ENCODE data around the gene TEX51.

TEX51 gene
- 0 reads per million in 3 experiments for total RNA-seq

DNA sequence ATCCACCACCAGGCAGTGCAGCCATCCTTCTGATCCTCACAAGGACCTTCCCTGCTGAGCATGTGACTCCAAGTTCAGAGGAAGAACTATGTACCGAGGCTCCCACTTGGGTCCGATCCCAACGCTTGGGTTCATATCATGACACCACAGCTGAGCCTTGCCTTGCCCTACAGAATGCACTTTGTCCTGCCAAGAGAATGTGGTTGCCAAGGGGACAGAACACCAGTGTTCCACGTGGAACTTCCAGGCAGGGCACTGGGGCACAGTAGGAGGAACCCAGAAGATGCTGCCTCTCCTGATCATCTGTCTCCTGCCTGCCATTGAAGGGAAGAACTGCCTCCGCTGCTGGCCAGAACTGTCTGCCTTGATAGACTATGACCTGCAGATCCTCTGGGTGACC lies at the start of gene TEX51:
TSS of gene TEX51 (plus strand) at position 255 of the 400 bp plus-strand sequence. CDS start at position 284, 29 bp downstream.
- DNase-seq, result no peak

GRCh38 chr2:126849054-126849453 lies 49.6 kb upstream of the TEX51 start:
- no peak for DNase-seq

- DNase-seq, result no peak
Observed at GRCh38 chr2:126849486-126849885, 49.2 kb upstream of the TEX51 start.

- no peak for DNase-seq
Observed at GRCh38 chr2:126849991-126850535, 48.6 kb upstream of the TEX51 start.

- DNase-seq, result no peak
Observed at GRCh38 chr2:126850940-126851339, 47.8 kb upstream of the TEX51 start.

DNA sequence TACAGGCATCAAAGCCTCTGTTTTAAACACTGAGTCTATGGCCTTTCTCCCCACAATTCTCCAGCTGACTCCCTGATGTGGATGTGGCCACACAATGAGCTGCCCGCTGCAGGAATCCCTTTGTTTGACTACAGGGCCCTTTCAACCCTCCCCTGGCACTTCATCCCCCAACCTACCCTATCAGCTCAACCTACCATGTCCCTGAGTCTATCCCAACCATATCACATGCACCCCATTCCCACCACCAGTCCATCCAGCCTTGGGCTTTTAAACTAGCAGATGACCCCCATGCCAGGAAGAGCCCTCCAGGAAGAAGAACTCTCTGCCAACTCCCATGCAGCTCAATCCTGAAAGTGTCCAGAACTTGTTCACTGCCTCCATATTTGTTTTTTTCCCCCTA lies 46.9 kb upstream of the TEX51 start:
- DNase-seq, result no peak

DNA sequence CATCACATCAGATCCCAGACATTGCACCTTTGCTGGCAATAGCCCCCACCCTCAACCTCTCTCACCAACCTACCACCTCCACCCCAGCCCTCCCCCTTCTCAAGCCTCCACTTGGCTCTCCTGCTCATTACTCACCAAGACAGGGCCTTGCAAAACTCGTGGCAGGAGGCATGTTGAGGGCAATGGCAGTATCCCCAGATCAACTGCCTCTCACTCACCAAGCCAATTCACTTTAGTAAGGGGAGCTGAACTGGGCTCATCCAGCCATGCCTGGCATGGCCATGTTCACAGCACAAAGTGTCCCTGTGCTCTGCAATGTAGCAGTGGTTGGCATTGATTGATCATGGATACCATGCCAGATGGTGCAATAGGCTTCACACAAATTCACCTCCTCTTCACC lies 46.3 kb upstream of the TEX51 start:
- DNase-seq, result no peak

- DNase-seq, result no peak
Observed at GRCh38 chr2:126855606-126856005, 43.1 kb upstream of the TEX51 start.

DNA sequence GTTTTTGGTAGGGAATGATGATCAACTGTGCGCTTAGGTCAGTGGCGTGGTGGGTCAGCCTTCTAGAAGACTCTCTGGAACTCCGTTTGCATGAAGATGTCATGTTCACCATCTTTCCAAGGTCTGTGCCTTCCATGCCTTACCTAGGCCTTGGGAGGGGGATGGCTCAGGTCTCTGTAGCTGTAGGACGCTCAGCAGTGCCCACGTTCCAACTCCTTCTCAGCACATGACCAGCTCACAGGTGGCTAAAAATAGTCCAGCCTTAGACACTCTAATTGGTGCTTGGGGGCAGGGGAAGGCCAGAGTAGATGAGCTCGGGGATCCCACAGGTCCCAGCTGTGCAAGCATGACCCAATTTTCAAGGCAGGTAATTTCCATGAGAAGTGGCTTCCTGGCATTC lies 42.3 kb upstream of the TEX51 start:
- no peak for DNase-seq

GRCh38 chr2:126857502-126857901 lies 41.2 kb upstream of the TEX51 start:
- no peak for DNase-seq

- DNase-seq, result no peak
Observed at GRCh38 chr2:126858013-126858412, 40.7 kb upstream of the TEX51 start.

DNA sequence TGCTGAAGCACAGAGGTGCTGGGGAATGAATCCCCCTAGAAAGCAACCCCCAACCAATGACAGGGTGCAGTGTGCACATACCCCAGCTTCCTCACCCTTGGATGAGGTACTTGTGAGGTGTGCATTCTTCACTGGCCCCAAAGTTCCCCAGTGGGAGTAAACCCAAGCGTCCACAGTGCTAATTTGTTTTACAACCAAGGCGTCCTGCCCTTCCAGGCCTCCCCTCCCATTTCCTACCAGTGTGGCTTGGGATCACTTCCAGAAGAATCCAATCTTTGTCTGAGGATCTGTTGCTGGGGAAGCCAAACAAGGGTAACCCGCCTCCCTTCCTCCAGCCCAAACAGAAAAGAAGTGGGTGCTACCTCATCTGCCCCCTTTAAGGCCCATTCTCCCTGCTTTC lies 40.3 kb upstream of the TEX51 start:
- no peak for DNase-seq

DNA sequence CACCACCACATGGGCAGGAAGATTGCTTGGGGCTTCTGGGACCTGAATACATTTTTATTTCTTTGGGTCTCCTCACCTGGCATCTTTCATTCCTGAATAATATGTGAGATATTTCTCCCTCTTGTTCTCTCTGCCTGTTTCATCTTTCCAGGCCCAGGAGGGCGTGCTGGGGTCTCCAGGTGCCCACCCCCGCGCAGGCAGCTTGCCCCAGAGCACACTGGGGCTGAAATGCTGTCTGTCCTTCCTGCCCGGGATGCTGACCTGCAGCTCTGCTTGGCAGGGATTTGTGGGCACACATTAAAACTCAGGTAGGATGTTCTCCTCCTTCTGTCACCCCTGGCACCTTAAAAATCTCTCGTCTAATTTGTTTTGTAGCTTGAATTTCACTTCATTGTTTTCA lies 39.7 kb upstream of the TEX51 start:
- DNase-seq, result no peak

GRCh38 chr2:126859631-126860030 lies 39.1 kb upstream of the TEX51 start:
- DNase-seq, result no peak

DNA sequence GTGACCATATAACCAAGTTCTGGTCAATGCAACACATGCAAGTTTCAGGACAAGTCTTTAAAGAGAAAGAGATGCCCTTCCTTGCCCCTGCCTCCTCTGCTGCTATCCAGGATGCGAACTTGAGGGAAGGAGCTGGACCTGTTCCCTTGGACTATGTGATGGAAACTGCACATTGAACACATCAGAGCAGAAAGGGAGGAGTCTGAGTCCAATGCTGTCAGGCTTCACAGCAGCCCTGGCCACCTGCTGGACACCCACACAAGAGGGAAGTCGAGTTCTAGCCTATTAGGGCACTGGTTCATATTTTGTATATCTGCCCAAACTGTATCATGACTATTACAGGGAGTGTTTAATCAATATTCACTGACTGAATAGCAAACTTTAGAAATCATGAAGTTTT lies 38.3 kb upstream of the TEX51 start:
- DNase-seq, result no peak

DNA sequence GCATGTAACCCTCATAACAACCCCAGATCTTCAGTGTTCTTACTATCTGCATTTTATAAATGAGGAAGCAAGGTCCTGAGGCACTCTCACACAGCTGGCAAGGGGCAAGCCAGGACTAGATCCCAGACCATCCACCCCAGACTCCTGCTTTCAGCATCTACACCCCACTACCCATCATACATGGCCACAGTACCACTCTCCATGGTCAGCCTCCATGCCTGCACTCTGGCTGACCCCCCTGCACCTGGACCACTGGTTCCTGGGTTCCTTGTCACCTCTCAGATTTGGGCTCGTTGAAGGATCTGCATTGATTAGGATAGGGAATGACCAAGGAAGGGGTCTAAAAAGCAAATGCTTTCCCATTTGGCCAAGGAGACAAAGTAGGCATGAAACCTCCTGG lies 36.0 kb upstream of the TEX51 start:
- DNase-seq, result no peak

- no peak for DNase-seq
Observed at GRCh38 chr2:126863336-126864015, 35.2 kb upstream of the TEX51 start.

DNA sequence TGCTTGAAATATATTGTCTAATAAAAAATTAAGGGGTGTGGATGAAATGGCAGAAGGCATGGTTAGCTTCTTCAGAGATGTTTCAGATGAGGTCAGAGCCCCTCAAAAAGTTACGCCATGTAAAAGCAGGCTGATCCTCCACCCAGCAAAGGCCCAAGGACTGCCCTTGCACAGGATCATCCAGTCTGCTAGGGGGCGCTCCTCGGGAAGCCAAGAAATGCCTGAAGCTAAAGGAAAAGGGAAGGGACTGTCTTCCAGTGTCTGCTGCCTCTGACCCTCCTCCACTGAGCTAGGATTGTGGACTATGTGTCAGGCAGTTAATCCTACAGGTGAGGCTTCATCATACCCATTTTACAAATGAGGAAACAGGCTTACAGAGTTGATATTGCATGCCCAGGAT lies 33.8 kb upstream of the TEX51 start:
- no peak for DNase-seq

DNA sequence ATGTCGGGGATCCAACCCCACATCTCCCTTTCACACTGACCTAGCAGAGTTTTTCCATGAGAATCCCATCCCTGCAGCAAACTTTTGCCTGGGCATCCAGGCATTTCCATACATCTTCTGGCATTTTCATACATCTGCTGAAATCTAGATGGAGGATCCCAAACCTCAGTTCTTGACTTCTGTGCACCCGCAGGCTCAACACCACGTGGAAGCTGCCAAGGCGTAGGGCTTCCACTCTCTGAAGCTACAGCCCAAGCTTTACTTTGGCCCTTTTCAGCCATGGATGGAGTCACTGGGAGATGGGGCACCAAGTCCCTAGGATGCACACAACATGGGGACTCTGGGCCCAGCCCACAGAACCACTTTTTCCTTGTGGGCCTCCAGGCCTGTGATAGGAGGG lies 32.2 kb upstream of the TEX51 start:
- DNase-seq, result no peak

- DNase-seq, result no peak
Observed at GRCh38 chr2:126874961-126875360, 23.7 kb upstream of the TEX51 start.

DNA sequence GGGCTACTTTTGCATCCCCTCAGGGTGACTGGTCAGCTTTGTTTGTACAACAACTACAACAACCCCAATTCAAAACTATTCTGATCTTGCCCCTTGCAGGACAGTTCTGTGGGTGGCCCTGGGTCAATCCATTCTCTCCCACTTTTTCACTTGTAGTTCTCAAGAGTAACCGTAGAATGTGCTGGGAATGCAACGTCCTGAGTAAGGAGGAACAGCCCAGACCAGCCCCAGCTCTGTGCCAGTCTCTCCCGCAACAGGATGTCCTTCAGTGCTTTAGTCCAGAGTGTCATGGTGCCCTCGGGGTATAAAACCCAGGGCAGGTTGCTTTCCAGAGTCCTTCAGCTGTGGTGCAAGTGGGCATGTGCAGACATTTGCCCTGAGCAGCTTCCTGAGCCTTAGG lies 22.1 kb upstream of the TEX51 start:
- no peak for DNase-seq

DNA sequence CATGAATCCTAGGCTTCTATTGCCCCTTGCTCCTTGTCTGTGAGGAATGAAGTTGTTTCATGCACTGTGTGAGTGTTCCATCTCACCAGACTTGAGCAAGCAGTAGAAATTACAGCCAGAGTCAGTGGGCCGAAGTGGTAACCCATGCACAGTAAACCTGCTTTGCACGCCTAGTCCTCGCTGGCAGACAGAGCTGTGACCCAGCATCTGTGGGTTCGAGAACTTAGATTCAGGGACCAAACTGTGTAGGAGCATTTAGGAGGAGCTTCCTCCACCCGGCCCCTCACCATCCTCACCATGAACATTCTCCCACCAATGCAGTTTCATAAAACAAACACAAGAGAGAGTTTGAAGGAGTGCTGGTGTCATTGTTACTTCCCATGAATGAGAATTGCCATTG lies 21.6 kb upstream of the TEX51 start:
- no peak for DNase-seq

- no peak for DNase-seq
Observed at GRCh38 chr2:126877861-126878565, 20.7 kb upstream of the TEX51 start.

DNA sequence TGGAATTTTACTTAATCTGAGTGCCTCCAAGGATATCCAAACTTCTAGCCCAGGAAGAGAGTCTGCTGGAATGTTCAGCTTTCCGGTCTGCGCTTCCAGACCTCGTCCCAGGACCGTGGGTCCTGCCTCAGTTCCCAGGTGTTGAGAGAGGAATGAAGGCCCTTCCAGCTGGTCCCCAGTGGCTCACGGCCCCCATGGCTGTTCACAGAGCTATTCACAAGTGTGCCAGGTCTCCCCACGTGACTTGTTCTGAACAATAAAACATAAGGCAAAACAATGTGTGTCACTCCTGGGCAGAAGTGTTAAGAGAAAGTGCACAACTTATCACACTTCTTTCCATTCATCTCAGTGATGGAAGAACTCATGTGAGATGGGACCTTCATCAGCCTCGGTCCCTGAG lies 20.1 kb upstream of the TEX51 start:
- DNase-seq, result no peak

All from central memory CD4-positive, alpha-beta T cell (primary cell).